Smooth muscle cell (in vitro differentiated cells): Measurements from ENCODE around the gene CAMTA1. TPM values are rescaled to one million over a fixed set of nuclear protein-coding genes. Genes with fewer than 3 reads are reported as not detected.

ENCODE experiments used
- DNase-seq: peaks from one replicate; lab custom pipeline; 2025; ENCODE audit not compliant: unreplicated experiment; lab: John Stamatoyannopoulos, UW
- H2AFZ ChIP-seq: fragments of 200-600 bp; sonication (generic); 2 replicates; pipeline ENCODE4 v1.6.0; 2016; ENCODE audit warnings: antibody characterized with exemption, low read depth, mild to moderate bottlenecking
- H3F3A ChIP-seq: fragments of 200-600 bp; sonication (generic); 2 replicates; pipeline ENCODE4 v1.6.0; 2017; ENCODE audit warnings: antibody characterized with exemption, low read depth
- H3K27ac ChIP-seq: fragments of 200-600 bp; sonication (generic); 2 replicates; pipeline ENCODE4 v1.5.1; 2016; ENCODE audit warnings: low read depth, mild to moderate bottlenecking
- H3K27me3 ChIP-seq: fragments of 200-600 bp; sonication (generic); 2 replicates; pipeline ENCODE4 v1.6.1; 2016; ENCODE audit warnings: low read depth, mild to moderate bottlenecking
- H3K36me3 ChIP-seq: fragments of 200-600 bp; sonication (generic); 2 replicates; pipeline ENCODE4 v1.5.1; 2016; ENCODE audit warnings: low read depth
- H3K4me1 ChIP-seq: fragments of 200-600 bp; sonication (generic); 2 replicates; pipeline ENCODE4 v1.5.1; 2016; ENCODE audit warnings: low read depth
- H3K4me2 ChIP-seq: fragments of 200-600 bp; sonication (generic); 2 replicates; pipeline ENCODE4 v1.6.0; 2016; ENCODE audit warnings: mild to moderate bottlenecking
- H3K4me3 ChIP-seq: fragments of 200-600 bp; sonication (generic); 2 replicates; pipeline ENCODE4 v1.5.1; 2016; ENCODE audit warnings: mild to moderate bottlenecking
- H3K79me2 ChIP-seq: fragments of 200-600 bp; sonication (generic); 2 replicates; pipeline ENCODE4 v1.6.0; 2016; ENCODE audit warnings: low read depth, mild to moderate bottlenecking
- H3K9ac ChIP-seq: fragments of 200-600 bp; sonication (generic); 2 replicates; pipeline ENCODE4 v1.6.0; 2016; ENCODE audit warnings: low read depth
- H3K9me3 ChIP-seq: fragments of 200-600 bp; sonication (generic); replicated peaks from 2 replicates; pipeline ENCODE4 v1.5.1; 2016; ENCODE audit warnings: low read depth
- H4K20me1 ChIP-seq: fragments of 200-600 bp; sonication (generic); 2 replicates; pipeline ENCODE4 v1.6.0; 2016; ENCODE audit warnings: low read depth
- WGBS: methylation state at CpG from one replicate; pipeline ENCODE4 v1.1.7; 2016; ENCODE audit warnings: low lambda C conversion rate; 5-methylcytosine and 5-hydroxymethylcytosine counted together
- polyA plus RNA-seq: library from polyadenylated mRNA; unstranded; fragments of >200 nt; fragmentation: Nextera tagmentation; extraction: Ambion mirVana; gene quantifications from 2 replicates; pipeline ENCODE4 v1.2.1, GENCODE V29; 2016
- total RNA-seq: library from RNA; depleted of rRNA; stranded (reverse); fragments of >200 nt; gene quantifications from 2 replicates; pipeline ENCODE4 v1.2.3, GENCODE V29; 2014
- TF ChIP-seq, protein P1 (sequence below): fragments of 200-600 bp; sonication (generic); IDR thresholded peaks from 2 replicates; pipeline ENCODE4 v1.5.1; 2017; ENCODE audit warnings: borderline replicate concordance, mild to moderate bottlenecking, antibody characterized with exemption; ENCODE audit not compliant: insufficient read depth, poor library complexity, severe bottlenecking

CAMTA1 gene
- total and polyA plus RNA-seq, 2 experiments from 2014 or later: 139 to 145 TPM

GRCh38 chr1:7422081-7422480 lies 636.8 kb downstream of the CAMTA1 start:
- DNase-seq: no peak
- Histone ChIP-seq H3K4me1 (peaks cover 7% of the 10 kb centered on the region), H3K36me3 (no peaks in the 10 kb centered on the region), H3F3A (peaks cover 5% of the 10 kb centered on the region), H3K79me2 (no peaks in the 10 kb centered on the region), H3K9ac (no peak overlapping the region), H2AFZ (no peak overlapping the region), H3K27ac (no peak overlapping the region), H4K20me1 (no peaks in the 10 kb centered on the region), H3K9me3 (no peaks in the 10 kb centered on the region), H3K4me2 (no peak overlapping the region), H3K27me3 (no peaks in the 10 kb centered on the region), H3K4me3 (no peak overlapping the region)
- TF ChIP-seq, protein P1, sequence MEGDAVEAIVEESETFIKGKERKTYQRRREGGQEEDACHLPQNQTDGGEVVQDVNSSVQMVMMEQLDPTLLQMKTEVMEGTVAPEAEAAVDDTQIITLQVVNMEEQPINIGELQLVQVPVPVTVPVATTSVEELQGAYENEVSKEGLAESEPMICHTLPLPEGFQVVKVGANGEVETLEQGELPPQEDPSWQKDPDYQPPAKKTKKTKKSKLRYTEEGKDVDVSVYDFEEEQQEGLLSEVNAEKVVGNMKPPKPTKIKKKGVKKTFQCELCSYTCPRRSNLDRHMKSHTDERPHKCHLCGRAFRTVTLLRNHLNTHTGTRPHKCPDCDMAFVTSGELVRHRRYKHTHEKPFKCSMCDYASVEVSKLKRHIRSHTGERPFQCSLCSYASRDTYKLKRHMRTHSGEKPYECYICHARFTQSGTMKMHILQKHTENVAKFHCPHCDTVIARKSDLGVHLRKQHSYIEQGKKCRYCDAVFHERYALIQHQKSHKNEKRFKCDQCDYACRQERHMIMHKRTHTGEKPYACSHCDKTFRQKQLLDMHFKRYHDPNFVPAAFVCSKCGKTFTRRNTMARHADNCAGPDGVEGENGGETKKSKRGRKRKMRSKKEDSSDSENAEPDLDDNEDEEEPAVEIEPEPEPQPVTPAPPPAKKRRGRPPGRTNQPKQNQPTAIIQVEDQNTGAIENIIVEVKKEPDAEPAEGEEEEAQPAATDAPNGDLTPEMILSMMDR: no peak
- 99% methylated on average over 5 of the region's 6 CpGs for WGBS

- 98% methylated on average over 3 of the region's 3 CpGs for WGBS
- Histone ChIP-seq H3K9ac (no peak overlapping the region), H3K27ac (no peak overlapping the region), H3K27me3 (no peaks in the 10 kb centered on the region), H3K4me2 (no peak overlapping the region), H3K4me1 (peaks cover 7% of the 10 kb centered on the region), H2AFZ (no peak overlapping the region), H4K20me1 (no peaks in the 10 kb centered on the region), H3K36me3 (no peaks in the 10 kb centered on the region), H3K79me2 (no peaks in the 10 kb centered on the region), H3F3A (peaks cover 5% of the 10 kb centered on the region), H3K4me3 (no peak overlapping the region), H3K9me3 (no peaks in the 10 kb centered on the region)
- TF ChIP-seq, protein P1: no peak
- no peak for DNase-seq
These were observed 637.3 kb downstream of the CAMTA1 start for GRCh38 chr1:7422561-7422960.

DNA sequence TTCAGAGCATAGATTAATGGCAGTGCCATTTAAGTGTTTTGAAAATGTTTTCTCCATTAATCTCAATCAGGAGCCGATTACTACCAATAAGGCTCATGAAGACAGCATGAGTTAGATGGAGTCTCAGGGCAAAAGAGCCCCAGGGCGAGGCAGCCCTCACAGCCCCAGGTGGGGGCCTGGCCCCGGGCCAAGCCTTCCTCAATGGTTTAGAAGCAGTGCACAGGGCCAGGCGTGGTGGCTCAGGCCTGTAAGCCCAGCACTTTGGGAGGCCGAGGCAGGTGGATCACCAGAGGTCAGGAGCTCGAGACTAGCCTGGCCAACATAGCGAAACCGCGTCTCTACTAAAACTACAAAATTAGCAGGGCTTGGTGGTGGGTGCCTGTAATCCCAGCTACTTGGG lies 637.7 kb downstream of the CAMTA1 start:
- TF ChIP-seq, protein P1: no peak
- Histone ChIP-seq H3K9ac (no peak overlapping the region), H2AFZ (no peak overlapping the region), H3K9me3 (no peaks in the 10 kb centered on the region), H3K4me1 (peaks cover 7% of the 10 kb centered on the region), H3F3A (peaks cover 5% of the 10 kb centered on the region), H3K27ac (no peak overlapping the region), H3K36me3 (no peaks in the 10 kb centered on the region), H3K4me3 (no peak overlapping the region), H3K4me2 (no peak overlapping the region), H4K20me1 (no peaks in the 10 kb centered on the region), H3K27me3 (no peaks in the 10 kb centered on the region), H3K79me2 (no peaks in the 10 kb centered on the region)
- 90% methylated on average over 9 of the region's 9 CpGs for WGBS
- DNase-seq: no peak

DNA sequence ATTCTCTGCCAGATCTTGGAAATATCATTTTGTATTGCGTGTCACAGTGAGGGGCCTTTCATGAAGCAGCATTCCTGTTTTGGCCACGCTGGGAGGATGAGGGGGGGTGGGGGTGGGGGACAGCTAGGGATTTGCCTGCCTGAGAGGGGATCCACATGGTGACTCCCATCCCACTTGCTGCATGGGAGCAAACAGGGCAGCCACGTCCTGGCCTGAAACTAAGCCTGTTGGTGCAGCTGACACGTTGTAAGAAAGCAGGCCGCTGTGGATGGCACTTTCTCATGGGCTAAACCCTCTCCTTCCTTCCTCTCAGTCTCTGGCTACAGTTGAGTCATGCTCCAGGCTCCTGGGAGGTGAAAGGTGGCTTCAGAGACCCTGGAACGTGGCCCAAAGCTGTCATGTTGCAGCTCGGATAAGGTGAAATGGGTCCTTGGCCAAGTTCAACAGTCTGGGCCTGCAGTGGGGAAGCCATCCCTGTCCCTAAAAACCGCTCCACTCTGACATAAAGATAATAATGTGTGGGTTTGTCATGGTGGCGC lies 639.2 kb downstream of the CAMTA1 start:
- no peak for DNase-seq
- no peak overlapping the region for H3K4me3 ChIP-seq
- peaks cover 7% of the 10 kb centered on the region for H3K4me1 ChIP-seq
- H3K27ac ChIP-seq: no peak overlapping the region
- no peaks in the 10 kb centered on the region for H3K27me3 ChIP-seq
- WGBS: 76% methylated on average over 9 of the region's 9 CpGs
- peaks cover 5% of the 10 kb centered on the region for H3F3A ChIP-seq
- no peaks in the 10 kb centered on the region for H4K20me1 ChIP-seq
- H3K9me3 ChIP-seq: no peaks in the 10 kb centered on the region
- TF ChIP-seq, protein P1: no peak
- no peak overlapping the region for H3K9ac ChIP-seq
- no peak overlapping the region for H2AFZ ChIP-seq
- H3K79me2 ChIP-seq: no peaks in the 10 kb centered on the region
- no peak overlapping the region for H3K4me2 ChIP-seq
- H3K36me3 ChIP-seq: no peaks in the 10 kb centered on the region
